Suprapubic skin (tissue), 4 donors: ENCODE results near the gene KSR2. TPM values are rescaled to one million over a fixed set of nuclear protein-coding genes. Genes with fewer than 3 reads are reported as not detected.

Experiments
- DNase-seq, 2 donors: peaks; one replicate each; pipeline ENCODE4 v3.0.0-alpha.2; 2019; ENCODE audit warnings: low spot score in 2 of 2
- H3K27ac ChIP-seq: fragments of 200-600 bp; sonication (generic); one replicate; pipeline ENCODE4 v1.5.1; 2019
- H3K27me3 ChIP-seq: fragments of 200-600 bp; sonication (generic); one replicate; pipeline ENCODE4 v1.5.1; 2019
- H3K36me3 ChIP-seq: fragments of 200-600 bp; sonication (generic); one replicate; pipeline ENCODE4 v1.5.1; 2019
- H3K4me1 ChIP-seq: fragments of 200-600 bp; sonication (generic); one replicate; pipeline ENCODE4 v1.5.1; 2019
- H3K4me3 ChIP-seq: fragments of 200-600 bp; sonication (generic); one replicate; pipeline ENCODE4 v1.5.1; 2019; ENCODE audit warnings: mild to moderate bottlenecking
- H3K9me3 ChIP-seq: fragments of 200-600 bp; sonication (generic); one replicate; pipeline ENCODE4 v1.5.1; 2019
- EP300 ChIP-seq: sonication (generic); formaldehyde crosslinking; IDR thresholded peaks from one replicate; pipeline ENCODE4 v1.6.1; 2017; ENCODE audit warnings: antibody characterized with exemption
- POLR2A ChIP-seq, 2 donors: fragments of 450-650 bp; IDR thresholded peaks; one replicate each; pipeline ENCODE4 v1.6.1; 2017; ENCODE audit warnings: antibody characterized with exemption in 2 of 2, mild to moderate bottlenecking in 2 of 2, moderate library complexity in 2 of 2
- POLR2AphosphoS5 ChIP-seq, 3 donors: sonication (generic); formaldehyde crosslinking; IDR thresholded peaks; one replicate each; pipeline ENCODE4 v1.6.1; 2017; ENCODE audit warnings: antibody characterized with exemption in 3 of 3
- WGBS: methylation state at CpG from one replicate; pipeline ENCODE4 v1.1.5; 2018; 5-methylcytosine and 5-hydroxymethylcytosine counted together
- total RNA-seq, 4 donors: library from RNA; depleted of rRNA; stranded (reverse); fragments of >200 nt; gene quantifications; one replicate each; pipeline ENCODE4 v1.1.0, GENCODE V29; 2016
- TF ChIP-seq, protein P1 (sequence below), 2 donors: fragments of 200-600 bp in 1 of 2; fragments of 450-650 bp in 1 of 2; sonication (generic) in 1 of 2; IDR thresholded peaks; one replicate each; pipeline ENCODE4 v1.5.1; 2016 to 2019; ENCODE audit warnings: antibody characterized with exemption in 2 of 2, mild to moderate bottlenecking in 1 of 2, moderate library complexity in 1 of 2

KSR2 gene
- total RNA-seq, 4 donors from 2014 or later = 0.24 to 0.39 (median 0.38) TPM; not detected in 1

- no peaks in the 10 kb centered on the region for H3K36me3 ChIP-seq
- H3K27ac ChIP-seq = no peak overlapping the region
- DNase-seq = no peak
- H3K9me3 ChIP-seq = no peaks in the 10 kb centered on the region
- no peak overlapping the region for H3K4me3 ChIP-seq
- H3K4me1 ChIP-seq = no peaks in the 10 kb centered on the region
- no peaks in the 10 kb centered on the region for H3K27me3 ChIP-seq
- no peak for TF ChIP-seq EP300
- TF ChIP-seq, protein P1, sequence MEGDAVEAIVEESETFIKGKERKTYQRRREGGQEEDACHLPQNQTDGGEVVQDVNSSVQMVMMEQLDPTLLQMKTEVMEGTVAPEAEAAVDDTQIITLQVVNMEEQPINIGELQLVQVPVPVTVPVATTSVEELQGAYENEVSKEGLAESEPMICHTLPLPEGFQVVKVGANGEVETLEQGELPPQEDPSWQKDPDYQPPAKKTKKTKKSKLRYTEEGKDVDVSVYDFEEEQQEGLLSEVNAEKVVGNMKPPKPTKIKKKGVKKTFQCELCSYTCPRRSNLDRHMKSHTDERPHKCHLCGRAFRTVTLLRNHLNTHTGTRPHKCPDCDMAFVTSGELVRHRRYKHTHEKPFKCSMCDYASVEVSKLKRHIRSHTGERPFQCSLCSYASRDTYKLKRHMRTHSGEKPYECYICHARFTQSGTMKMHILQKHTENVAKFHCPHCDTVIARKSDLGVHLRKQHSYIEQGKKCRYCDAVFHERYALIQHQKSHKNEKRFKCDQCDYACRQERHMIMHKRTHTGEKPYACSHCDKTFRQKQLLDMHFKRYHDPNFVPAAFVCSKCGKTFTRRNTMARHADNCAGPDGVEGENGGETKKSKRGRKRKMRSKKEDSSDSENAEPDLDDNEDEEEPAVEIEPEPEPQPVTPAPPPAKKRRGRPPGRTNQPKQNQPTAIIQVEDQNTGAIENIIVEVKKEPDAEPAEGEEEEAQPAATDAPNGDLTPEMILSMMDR (IDR thresholded peaks at IDR 0.05) = no peak
- no peak for TF ChIP-seq POLR2A (IDR thresholded peaks at IDR 0.05)
- TF ChIP-seq POLR2AphosphoS5 (IDR thresholded peaks at IDR 0.05) = no peak
- WGBS = 46% methylated on average over 9 of the region's 9 CpGs
Observed at GRCh38 chr12:117912756-117913155, 56.0 kb downstream of the KSR2 start.

DNA sequence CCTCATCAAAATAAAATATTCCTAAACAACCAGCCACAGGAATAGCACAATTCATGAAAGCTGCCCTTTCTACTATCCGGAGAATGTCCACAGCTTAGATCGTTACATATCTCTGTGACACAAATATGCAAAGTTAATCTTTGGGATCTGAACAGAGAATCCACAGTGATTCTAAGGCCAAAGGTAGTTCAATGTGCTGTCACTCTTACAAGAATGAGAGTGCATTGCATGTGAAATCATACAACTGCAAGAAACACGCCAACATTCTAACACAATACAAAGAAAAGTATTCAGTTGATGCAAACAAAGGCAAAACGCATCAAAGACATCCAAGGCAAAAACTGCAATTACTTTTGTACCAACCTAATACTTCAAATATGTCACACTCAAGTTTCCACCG lies 60.4 kb downstream of the KSR2 start:
- Histone ChIP-seq H3K27me3 (no peaks in the 10 kb centered on the region), H3K27ac (no peak overlapping the region), H3K4me3 (no peak overlapping the region), H3K36me3 (no peaks in the 10 kb centered on the region), H3K4me1 (peaks cover 5% of the 10 kb centered on the region), H3K9me3 (no peaks in the 10 kb centered on the region)
- 81% methylated on average over 5 of the region's 5 CpGs for WGBS
- no peak for TF ChIP-seq EP300
- TF ChIP-seq POLR2AphosphoS5 (IDR thresholded peaks at IDR 0.05) = no peak
- TF ChIP-seq POLR2A (IDR thresholded peaks at IDR 0.05) = no peak
- TF ChIP-seq, protein P1 (IDR thresholded peaks at IDR 0.05) = no peak
- DNase-seq = no peak

- Histone ChIP-seq H3K27ac (no peak overlapping the region), H3K4me1 (peaks cover 5% of the 10 kb centered on the region), H3K9me3 (no peaks in the 10 kb centered on the region), H3K4me3 (no peak overlapping the region), H3K36me3 (no peaks in the 10 kb centered on the region), H3K27me3 (no peaks in the 10 kb centered on the region)
- TF ChIP-seq POLR2AphosphoS5 (IDR thresholded peaks at IDR 0.05) = no peak
- TF ChIP-seq POLR2A (IDR thresholded peaks at IDR 0.05) = no peak
- TF ChIP-seq, protein P1 (IDR thresholded peaks at IDR 0.05) = no peak
- no peak for TF ChIP-seq EP300
- no peak for DNase-seq
- 33% methylated on average over 11 of the region's 11 CpGs for WGBS
Observed at GRCh38 chr12:117907108-117907689, 61.6 kb downstream of the KSR2 start.

GRCh38 chr12:117904051-117904450 lies 64.7 kb downstream of the KSR2 start:
- WGBS = 66% methylated on average over 6 of the region's 6 CpGs
- no peak overlapping the region for H3K27ac ChIP-seq
- no peaks in the 10 kb centered on the region for H3K9me3 ChIP-seq
- H3K36me3 ChIP-seq = no peaks in the 10 kb centered on the region
- H3K4me3 ChIP-seq = no peak overlapping the region
- DNase-seq = no peak
- H3K4me1 ChIP-seq = peaks cover 5% of the 10 kb centered on the region
- no peak for TF ChIP-seq EP300
- no peak for TF ChIP-seq POLR2AphosphoS5 (IDR thresholded peaks at IDR 0.05)
- TF ChIP-seq, protein P1 (IDR thresholded peaks at IDR 0.05) = no peak
- no peak for TF ChIP-seq POLR2A (IDR thresholded peaks at IDR 0.05)
- no peaks in the 10 kb centered on the region for H3K27me3 ChIP-seq

DNA sequence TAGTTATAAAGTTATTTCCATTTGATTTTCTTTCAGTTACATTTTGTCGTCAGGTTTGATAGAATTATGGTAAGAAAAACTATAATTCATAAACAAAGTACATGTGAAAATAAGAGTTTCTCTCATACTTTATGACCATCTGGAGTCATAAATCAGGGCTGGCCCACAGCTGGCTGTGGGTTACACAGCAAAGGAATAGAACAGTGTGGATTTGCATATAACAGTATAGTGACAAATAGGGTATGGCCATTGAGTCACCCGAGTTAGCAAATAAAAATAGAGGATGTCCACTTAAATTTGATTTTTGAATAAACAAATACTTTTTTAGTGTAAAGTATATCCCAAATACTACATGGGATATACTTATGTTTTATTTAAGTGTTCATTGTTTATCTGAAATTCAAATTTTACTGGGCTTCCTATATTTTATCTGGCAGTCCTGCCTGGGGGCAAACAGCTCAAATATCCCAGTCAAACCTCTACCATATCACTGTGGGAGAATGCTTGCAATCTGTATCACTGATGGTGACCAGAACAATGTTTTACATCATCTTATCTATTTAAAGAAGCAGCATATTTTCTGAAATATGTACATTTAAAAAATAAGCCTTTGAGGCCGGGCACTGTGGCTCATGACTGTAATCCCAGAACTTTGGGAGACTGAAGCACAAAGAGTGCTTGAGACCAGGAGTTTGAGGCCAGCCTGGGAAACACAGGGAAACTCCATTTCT lies 65.5 kb downstream of the KSR2 start:
- H3K27ac ChIP-seq = no peak overlapping the region
- no peaks in the 10 kb centered on the region for H3K27me3 ChIP-seq
- H3K4me1 ChIP-seq = peaks cover 5% of the 10 kb centered on the region
- DNase-seq = no peak
- H3K36me3 ChIP-seq = no peaks in the 10 kb centered on the region
- TF ChIP-seq, protein P1 (IDR thresholded peaks at IDR 0.05) = no peak
- TF ChIP-seq POLR2AphosphoS5 (IDR thresholded peaks at IDR 0.05) (no peak), EP300 (no peak), POLR2A (IDR thresholded peaks at IDR 0.05) (no peak)
- H3K9me3 ChIP-seq = no peaks in the 10 kb centered on the region
- WGBS = 56% methylated on average over 3 of the region's 3 CpGs
- H3K4me3 ChIP-seq = no peak overlapping the region
